Chondrocyte (in vitro differentiated cells): ENCODE measurements around the gene DFFA. TPM values are rescaled to one million over a fixed set of nuclear protein-coding genes. Genes with fewer than 3 reads are reported as not detected.
"Not testable (repeated sequence)": the region's sequence is repeated elsewhere in the genome, so short reads cannot be mapped to it uniquely, and the experiment has no call there.

Source experiments
- DNase-seq: peaks from one replicate; pipeline ENCODE4 v3.0.0; 2021; ENCODE audit warnings: mixed read lengths, low spot score
- H3K27ac Mint-ChIP-seq: one replicate; pipeline ENCODE4 v1.8.0; 2021; ENCODE audit warnings: mild to moderate bottlenecking, moderate library complexity, mixed read lengths; ENCODE audit not compliant: unreplicated experiment
- H3K27me3 Mint-ChIP-seq: 2 replicates; pipeline ENCODE4 v1.8.0; 2021; ENCODE audit warnings: low read depth, mixed read lengths
- H3K36me3 Mint-ChIP-seq: 2 replicates; pipeline ENCODE4 v1.8.0; 2021; ENCODE audit warnings: low read depth, mixed read lengths
- H3K4me1 Mint-ChIP-seq: 2 replicates; pipeline ENCODE4 v1.8.0; 2021; ENCODE audit warnings: low read depth, mild to moderate bottlenecking, mixed read lengths
- H3K4me3 Mint-ChIP-seq: one replicate; pipeline ENCODE4 v1.8.0; 2021; ENCODE audit warnings: mild to moderate bottlenecking, moderate library complexity, mixed read lengths; ENCODE audit not compliant: unreplicated experiment
- H3K9me3 Mint-ChIP-seq: 2 replicates; pipeline ENCODE4 v1.8.0; 2021; ENCODE audit warnings: low read depth, mixed read lengths
- total RNA-seq: library from RNA; stranded (reverse); gene quantifications from 3 replicates; pipeline ENCODE4 v1.2.1, GENCODE V29; 2021
- TF ChIP-seq, protein P1 (sequence below): fragments of 200-600 bp; sonication (generic); IDR thresholded peaks from 2 replicates; pipeline ENCODE4 v1.5.0; 2021; ENCODE audit warnings: antibody characterized with exemption, mild to moderate bottlenecking, moderate library complexity

The DFFA gene
- total RNA-seq, 1 donor from 2014 or later = 33.7 TPM

DNA sequence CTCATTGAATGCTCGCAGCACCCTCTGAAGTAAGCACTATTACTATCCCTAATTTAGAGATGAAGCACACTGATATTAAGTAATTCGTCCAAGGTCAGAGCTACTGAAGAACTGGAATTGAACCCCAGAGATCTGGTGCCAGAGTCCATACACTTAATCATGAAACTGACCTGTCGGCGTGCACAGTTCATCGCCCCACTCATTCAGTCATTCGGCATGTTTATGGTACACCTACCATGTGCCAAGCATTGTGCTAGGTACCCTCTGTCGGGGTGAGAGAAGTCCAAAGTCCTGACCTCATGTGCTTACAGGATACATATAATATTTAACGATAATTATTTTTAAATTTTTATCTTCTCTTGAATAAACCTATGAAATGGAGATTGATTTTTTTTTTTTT is 47.7 kb downstream of the DFFA start:
- Mint-ChIP-seq H3K9me3 (no peaks in the 10 kb centered on the region), H3K27me3 (no peaks in the 10 kb centered on the region), H3K4me1 (peaks cover 8% of the 10 kb centered on the region), H3K27ac (no peak overlapping the region), H3K36me3 (peaks cover 13% of the 10 kb centered on the region), H3K4me3 (no peak overlapping the region)
- DNase-seq = no peak
- TF ChIP-seq, protein P1, sequence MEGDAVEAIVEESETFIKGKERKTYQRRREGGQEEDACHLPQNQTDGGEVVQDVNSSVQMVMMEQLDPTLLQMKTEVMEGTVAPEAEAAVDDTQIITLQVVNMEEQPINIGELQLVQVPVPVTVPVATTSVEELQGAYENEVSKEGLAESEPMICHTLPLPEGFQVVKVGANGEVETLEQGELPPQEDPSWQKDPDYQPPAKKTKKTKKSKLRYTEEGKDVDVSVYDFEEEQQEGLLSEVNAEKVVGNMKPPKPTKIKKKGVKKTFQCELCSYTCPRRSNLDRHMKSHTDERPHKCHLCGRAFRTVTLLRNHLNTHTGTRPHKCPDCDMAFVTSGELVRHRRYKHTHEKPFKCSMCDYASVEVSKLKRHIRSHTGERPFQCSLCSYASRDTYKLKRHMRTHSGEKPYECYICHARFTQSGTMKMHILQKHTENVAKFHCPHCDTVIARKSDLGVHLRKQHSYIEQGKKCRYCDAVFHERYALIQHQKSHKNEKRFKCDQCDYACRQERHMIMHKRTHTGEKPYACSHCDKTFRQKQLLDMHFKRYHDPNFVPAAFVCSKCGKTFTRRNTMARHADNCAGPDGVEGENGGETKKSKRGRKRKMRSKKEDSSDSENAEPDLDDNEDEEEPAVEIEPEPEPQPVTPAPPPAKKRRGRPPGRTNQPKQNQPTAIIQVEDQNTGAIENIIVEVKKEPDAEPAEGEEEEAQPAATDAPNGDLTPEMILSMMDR = no peak

DNA sequence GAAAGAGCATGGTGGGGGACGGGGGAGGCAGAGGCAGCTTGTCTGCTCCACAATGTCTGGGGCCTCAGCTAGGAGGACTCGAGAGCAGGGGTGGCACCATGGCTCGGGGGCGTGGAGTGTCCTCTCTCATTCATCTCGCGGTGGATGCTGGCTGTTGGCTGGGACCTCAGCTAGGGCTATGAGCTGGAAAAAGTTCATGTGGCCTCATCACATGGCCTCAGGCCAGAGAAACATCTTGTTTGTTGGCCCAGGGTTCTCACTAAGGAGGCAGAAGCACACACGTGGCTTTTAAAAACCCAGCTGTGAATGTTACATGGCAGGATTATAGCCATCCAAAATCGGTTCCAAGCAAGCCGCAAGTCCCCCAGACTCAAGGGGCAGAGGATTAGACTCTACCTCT is 48.3 kb downstream of the DFFA start:
- Mint-ChIP-seq H3K36me3 (peaks cover 18% of the 10 kb centered on the region), H3K27ac (no peak overlapping the region), H3K4me1 (peaks cover 7% of the 10 kb centered on the region), H3K9me3 (no peaks in the 10 kb centered on the region), H3K27me3 (no peaks in the 10 kb centered on the region), H3K4me3 (no peak overlapping the region)
- no peak for DNase-seq
- TF ChIP-seq, protein P1 = no peak

DNA sequence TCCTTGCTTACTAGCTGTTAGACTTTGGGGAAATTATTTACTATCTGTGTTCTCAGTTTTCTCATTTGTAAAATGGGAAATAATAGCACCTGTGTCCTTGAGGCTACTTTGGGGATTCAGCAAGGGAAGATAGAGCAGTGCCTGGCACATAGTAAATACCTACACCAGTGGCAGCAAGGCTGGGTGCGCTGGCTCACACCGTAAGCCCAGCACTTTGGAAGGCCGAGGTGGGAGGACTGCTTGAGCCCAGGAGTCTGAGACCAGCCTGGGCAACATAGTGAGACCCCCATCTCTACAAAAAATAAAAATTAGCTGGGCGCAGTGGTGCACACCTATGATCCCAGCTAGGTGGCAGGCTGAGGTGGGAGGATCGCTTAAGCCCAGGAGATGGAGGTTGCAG is 50.7 kb downstream of the DFFA start:
- peaks cover 4% of the 10 kb centered on the region for H3K4me1 Mint-ChIP-seq
- no peaks in the 10 kb centered on the region for H3K27me3 Mint-ChIP-seq
- no peak overlapping the region for H3K4me3 Mint-ChIP-seq
- no peaks in the 10 kb centered on the region for H3K9me3 Mint-ChIP-seq
- H3K36me3 Mint-ChIP-seq = peaks cover 30% of the 10 kb centered on the region
- no peak overlapping the region for H3K27ac Mint-ChIP-seq
- no peak for DNase-seq
- TF ChIP-seq, protein P1 = no peak

DNA sequence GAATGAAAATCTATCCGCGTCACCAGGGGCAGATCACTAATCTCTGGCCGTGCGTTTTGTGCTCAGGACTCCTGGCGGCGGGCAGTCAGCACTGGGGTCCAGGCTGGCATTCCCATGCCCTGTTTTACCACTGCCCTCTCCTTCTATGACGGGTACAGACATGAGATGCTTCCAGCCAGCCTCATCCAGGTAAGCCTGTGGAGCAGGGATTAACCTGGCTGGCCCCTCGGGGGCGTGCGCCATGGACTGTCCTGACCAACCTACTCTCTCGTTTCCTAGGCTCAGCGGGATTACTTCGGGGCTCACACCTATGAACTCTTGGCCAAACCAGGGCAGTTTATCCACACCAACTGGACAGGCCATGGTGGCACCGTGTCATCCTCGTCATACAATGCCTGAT is 53.0 kb downstream of the DFFA start:
- no peak for DNase-seq
- no peaks in the 10 kb centered on the region for H3K9me3 Mint-ChIP-seq
- no peaks in the 10 kb centered on the region for H3K27me3 Mint-ChIP-seq
- peaks cover 45% of the 10 kb centered on the region for H3K36me3 Mint-ChIP-seq
- H3K4me1 Mint-ChIP-seq = peaks cover 11% of the 10 kb centered on the region
- H3K27ac Mint-ChIP-seq = peak overlapping the region; percentile 22
- TF ChIP-seq, protein P1 = no peak
- H3K4me3 Mint-ChIP-seq = no peak overlapping the region

DNA sequence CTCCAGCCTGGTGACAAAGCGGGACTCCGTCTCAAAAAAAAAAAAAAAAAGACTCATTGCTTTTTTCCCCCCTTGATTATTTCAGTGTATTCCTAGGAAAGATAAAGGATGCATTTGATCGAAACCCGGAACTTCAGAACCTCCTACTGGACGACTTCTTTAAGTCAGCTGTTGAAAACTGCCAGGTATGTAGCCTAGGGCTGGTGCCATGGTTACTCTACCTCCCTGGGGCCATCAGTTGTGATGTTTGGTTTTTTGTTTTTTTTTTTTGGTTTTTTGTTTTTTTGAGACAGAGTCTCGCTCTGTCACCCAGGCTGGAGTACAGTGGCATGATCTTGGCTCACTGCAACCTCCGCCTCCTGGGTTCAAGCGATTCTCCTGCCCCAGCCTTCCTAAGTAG is 53.6 kb downstream of the DFFA start:
- H3K27ac Mint-ChIP-seq, H3K27me3 Mint-ChIP-seq, H3K4me1 Mint-ChIP-seq, DNase-seq, H3K9me3 Mint-ChIP-seq, H3K4me3 Mint-ChIP-seq: not testable (repeated sequence)
- H3K36me3 Mint-ChIP-seq = peaks cover 49% of the 10 kb centered on the region

DNA sequence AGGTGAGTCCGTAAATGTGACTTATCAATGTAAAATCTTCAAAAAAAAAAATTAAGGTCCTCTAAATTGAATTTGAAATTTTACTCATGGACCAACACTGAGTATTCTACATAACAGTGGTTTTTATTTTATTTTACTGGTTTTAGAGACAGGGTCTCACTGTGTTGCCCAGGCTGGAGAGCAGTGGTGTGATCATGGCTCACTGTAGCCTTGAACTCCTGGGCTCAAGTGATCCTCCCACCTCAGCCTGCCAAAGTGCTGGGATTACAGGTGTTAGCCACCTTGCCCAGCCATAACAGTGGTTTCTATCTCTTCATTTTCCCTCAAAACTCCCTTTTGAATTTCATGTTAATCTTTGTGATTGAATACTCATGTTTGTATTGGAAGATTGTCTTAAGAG is 56.4 kb downstream of the DFFA start:
- not testable (repeated sequence) for H3K9me3 Mint-ChIP-seq, H3K4me1 Mint-ChIP-seq, H3K4me3 Mint-ChIP-seq, H3K27me3 Mint-ChIP-seq, DNase-seq, H3K27ac Mint-ChIP-seq
- H3K36me3 Mint-ChIP-seq = peaks cover 68% of the 10 kb centered on the region
